C4-2B (cell line): Measurements from ENCODE around the gene C11orf98.

Experiments
- CTCF ChIP-seq: fragments of 450-650 bp; conservative IDR thresholded peaks from 2 replicates; pipeline ENCODE4 v1.5.1; 2017; ENCODE audit warnings: mild to moderate bottlenecking
- ZFX ChIP-seq: fragments of 450-650 bp; IDR thresholded peaks from 2 replicates; pipeline ENCODE4 v1.6.1; 2017

GRCh38 chr11:62644220-62644619 lies 20.8 kb downstream of the C11orf98 start:
- no peak for TF ChIP-seq CTCF
- no peak for TF ChIP-seq ZFX
